Measurements from ENCODE around the gene CIDEB. TPM values are rescaled to one million over a fixed set of nuclear protein-coding genes. Genes with fewer than 3 reads are reported as not detected.

The CIDEB gene
- total and polyA plus RNA-seq, 2 donors from 2014 or later = 22.4 to 49.7 TPM

DNA sequence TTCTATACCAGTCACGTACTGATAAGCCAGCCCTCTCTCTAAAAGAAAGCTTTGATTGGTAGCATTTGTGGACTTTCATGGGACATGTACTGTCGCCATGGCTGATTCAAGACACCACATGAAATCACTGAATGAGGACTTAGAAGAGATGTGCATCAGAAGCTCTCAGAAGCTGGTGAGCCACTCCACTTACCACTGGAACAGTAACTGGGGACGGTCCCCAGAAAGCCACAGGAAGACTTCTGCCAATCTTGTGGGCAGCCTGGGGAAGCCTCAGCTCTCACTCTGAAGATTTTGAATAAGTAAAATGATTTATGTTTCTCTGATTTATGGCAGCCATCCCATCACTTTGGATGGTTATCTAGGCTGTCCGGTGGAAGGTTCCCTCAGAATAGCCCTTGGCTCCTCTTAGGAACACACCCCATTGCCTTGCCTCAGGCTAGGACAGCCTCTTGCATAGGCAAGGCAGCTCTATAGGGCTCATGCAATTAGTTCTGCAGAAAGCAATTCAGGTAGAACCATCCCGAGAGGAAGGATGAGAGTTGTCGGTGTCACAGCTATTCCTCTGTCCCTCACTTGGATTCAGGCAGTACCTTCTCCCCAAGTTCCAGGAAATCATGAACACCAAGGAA, 18.0 kb downstream of the CIDEB start:
- H3K27ac ChIP-seq (ENCODE audit: low read depth in 2 of 2, low read length in 2 of 2) = no peak overlapping the region
- no peak for TF ChIP-seq CTCF (IDR thresholded peaks at IDR 0.05; ENCODE audit: borderline replicate concordance, extremely low read depth, insufficient read depth)
- no peak overlapping the region for H3K9ac ChIP-seq (ENCODE audit: low read length in 3 of 3)
- intact Hi-C loops (cut with DNase I) = no loop called here
- H3K9me3 ChIP-seq (ENCODE audit: control insufficient read depth in 2 of 3, insufficient read depth in 1 of 3, low read length in 3 of 3) = no peaks in the 10 kb centered on the region
- FAIRE-seq (no peak), DNase-seq (no peak)
- H3K27me3 ChIP-seq (ENCODE audit: control insufficient read depth, insufficient read depth, low read length) = no peaks in the 10 kb centered on the region
- H3K4me1 ChIP-seq (ENCODE audit: control insufficient read depth in 2 of 3, insufficient read depth in 2 of 3, low read depth in 1 of 3, low read length in 3 of 3) = no peaks in the 10 kb centered on the region
- no peak overlapping the region for H3K4me3 ChIP-seq (ENCODE audit: low read length in 3 of 3)
- H3K36me3 ChIP-seq (ENCODE audit: control insufficient read depth in 2 of 3, insufficient read depth in 3 of 3, low read length in 3 of 3) = peaks cover 0 to 24% (median 14%) of the 10 kb centered on the region in 3 donors

- H3K9me3 ChIP-seq (ENCODE audit: control insufficient read depth in 2 of 3, insufficient read depth in 1 of 3, low read length in 3 of 3) = no peaks in the 10 kb centered on the region
- H3K9ac ChIP-seq (ENCODE audit: low read length in 3 of 3) = no peak overlapping the region
- intact Hi-C loops (cut with DNase I) = no loop called here
- no peaks in the 10 kb centered on the region for H3K4me1 ChIP-seq (ENCODE audit: control insufficient read depth in 2 of 3, insufficient read depth in 2 of 3, low read depth in 1 of 3, low read length in 3 of 3)
- peaks cover 0 to 19% (median 11%) of the 10 kb centered on the region in 3 donors for H3K36me3 ChIP-seq (ENCODE audit: control insufficient read depth in 2 of 3, insufficient read depth in 3 of 3, low read length in 3 of 3)
- H3K27ac ChIP-seq (ENCODE audit: low read depth in 2 of 2, low read length in 2 of 2) = no peak overlapping the region
- no peak for FAIRE-seq
- TF ChIP-seq CTCF (IDR thresholded peaks at IDR 0.05; ENCODE audit: borderline replicate concordance, extremely low read depth, insufficient read depth) = no peak
- H3K27me3 ChIP-seq (ENCODE audit: control insufficient read depth, insufficient read depth, low read length) = no peaks in the 10 kb centered on the region
- no peak for DNase-seq
- no peak overlapping the region for H3K4me3 ChIP-seq (ENCODE audit: low read length in 3 of 3)
Measured at GRCh38 chr14:24286996-24287395, 20.8 kb downstream of the CIDEB start.

GRCh38 chr14:24285351-24285750, 22.4 kb downstream of the CIDEB start:
- no peak for DNase-seq
- intact Hi-C loops (cut with DNase I) = no loop called here

More at GRCh38 chr14:24285351-24285750, 22.4 kb downstream of the CIDEB start:
- Histone ChIP-seq H3K36me3 (ENCODE audit: control insufficient read depth in 2 of 3, insufficient read depth in 3 of 3, low read length in 3 of 3) (peaks cover 0 to 10% (median 3%) of the 10 kb centered on the region in 3 donors), H3K4me3 (ENCODE audit: low read length in 3 of 3) (no peak overlapping the region), H3K4me1 (ENCODE audit: control insufficient read depth in 2 of 3, insufficient read depth in 2 of 3, low read depth in 1 of 3, low read length in 3 of 3) (no peaks in the 10 kb centered on the region), H3K27me3 (ENCODE audit: control insufficient read depth, insufficient read depth, low read length) (no peaks in the 10 kb centered on the region), H3K9me3 (ENCODE audit: control insufficient read depth in 2 of 3, insufficient read depth in 1 of 3, low read length in 3 of 3) (no peaks in the 10 kb centered on the region), H3K27ac (ENCODE audit: low read depth in 2 of 2, low read length in 2 of 2) (no peak overlapping the region), H3K9ac (ENCODE audit: low read length in 3 of 3) (no peak overlapping the region)
- no peak for TF ChIP-seq CTCF (IDR thresholded peaks at IDR 0.05; ENCODE audit: borderline replicate concordance, extremely low read depth, insufficient read depth)
- FAIRE-seq = no peak

Data from kidney (tissue), 14 donors.